Prostate gland (tissue), 2 donors: ENCODE measurements around the gene CNDP2.

ENCODE experiments used
- CTCF ChIP-seq, 4 experiments: fragments of 200-600 bp in 2 of 4; fragments of 450-650 bp in 2 of 4; sonication (generic) in 2 of 4; IDR thresholded peaks; 1 replicate in 3 of 4; 2 replicates in 1 of 4; pipeline ENCODE4 v1.5.1; 2016 to 2019; ENCODE audit warnings: antibody characterized with exemption in 4 of 4, mild to moderate bottlenecking in 2 of 4, moderate library complexity in 2 of 4
- POLR2A ChIP-seq: fragments of 450-650 bp; IDR thresholded peaks from one replicate; pipeline ENCODE4 v1.6.1; 2016; ENCODE audit warnings: antibody characterized with exemption, mild to moderate bottlenecking
- POLR2AphosphoS5 ChIP-seq: sonication (generic); formaldehyde crosslinking; IDR thresholded peaks from one replicate; pipeline ENCODE4 v1.6.1; 2017; ENCODE audit warnings: antibody characterized with exemption

- TF ChIP-seq CTCF (IDR thresholded peaks at IDR 0.05) = no peak
- no peak for TF ChIP-seq POLR2A
- TF ChIP-seq POLR2AphosphoS5 = no peak
These were observed 48.7 kb downstream of the CNDP2 start for GRCh38 chr18:74544898-74545297.
